Thoracic aorta (tissue), 2 donors: ENCODE measurements around the gene PTGES2. TPM values are rescaled to one million over a fixed set of nuclear protein-coding genes. Genes with fewer than 3 reads are reported as not detected.
A peak's percentile ranks its signal among the peaks of the same experiment; 100 is the strongest.

ENCODE experiments used
- ATAC-seq: fragments of 150-250 bp; one replicate; pipeline ENCODE4 v1.8.0; 2017; ENCODE audit warnings: low read depth; ENCODE audit not compliant: insufficient number of reproducible peaks, low FRiP score
- DNase-seq: peaks from one replicate; pipeline ENCODE4 v3.0.0-alpha.2; 2020; ENCODE audit warnings: low spot score
- H3K27ac ChIP-seq, 2 donors: fragments of 200-600 bp; sonication (generic); 1 replicate in 1 of 2; 2 replicates in 1 of 2; pipeline ENCODE4 v1.5.1; 2016; ENCODE audit warnings: mild to moderate bottlenecking in 2 of 2, moderate library complexity in 2 of 2
- H3K27me3 ChIP-seq: fragments of 200-600 bp; sonication (generic); replicated peaks from 2 replicates; pipeline ENCODE4 v1.6.0; 2016; ENCODE audit warnings: mild to moderate bottlenecking; ENCODE audit not compliant: insufficient read depth
- H3K36me3 ChIP-seq: fragments of 200-600 bp; sonication (generic); one replicate; pipeline ENCODE4 v1.5.1; 2016
- H3K4me1 ChIP-seq, 2 donors: fragments of 200-600 bp; sonication (generic); 1 replicate in 1 of 2; 2 replicates in 1 of 2; pipeline versions ENCODE4 v1.5.1 to v1.6.0; 2016; ENCODE audit warnings: low read depth in 2 of 2, mild to moderate bottlenecking in 1 of 2; ENCODE audit not compliant: control insufficient read depth in 1 of 2
- H3K4me3 ChIP-seq: fragments of 200-600 bp; sonication (generic); 2 replicates; pipeline ENCODE4 v1.5.1; 2016; ENCODE audit warnings: mild to moderate bottlenecking
- H3K9me3 ChIP-seq: fragments of 200-600 bp; sonication (generic); 2 replicates; pipeline ENCODE4 v1.5.1; 2016
- CTCF ChIP-seq: fragments of 200-600 bp; sonication (generic); IDR thresholded peaks from one replicate; pipeline ENCODE4 v1.5.1; 2019; ENCODE audit warnings: antibody characterized with exemption
- total RNA-seq, 2 donors: library from RNA; depleted of rRNA; stranded (reverse); fragments of >200 nt; gene quantifications; one replicate each; pipeline versions ENCODE4 v1.1.0 to v1.2.3, GENCODE V29; 2016

The PTGES2 gene
- total RNA-seq, 2 donors from 2014 or later = 57.9 to 66.0 TPM

GRCh38 chr9:128094166-128094949 lies 33.2 kb downstream of the PTGES2 start:
- Histone ChIP-seq H3K9me3 (no peaks in the 10 kb centered on the region), H3K4me1 (peaks cover 33 to 72% of the 10 kb centered on the region in 2 donors), H3K4me3 (peak overlapping the region; percentile 61), H3K36me3 (no peaks in the 10 kb centered on the region), H3K27ac (peak overlapping the region; percentile 88 to 94), H3K27me3 (no peaks in the 10 kb centered on the region)
- TF ChIP-seq CTCF = no peak
- DNase-seq (peak; percentile 91), ATAC-seq (peak; percentile 75)

- H3K4me1 ChIP-seq = peaks cover 30 to 63% of the 10 kb centered on the region in 2 donors
- peak overlapping the region; percentile 88 to 94 for H3K27ac ChIP-seq
- no peak for ATAC-seq
- H3K36me3 ChIP-seq = no peaks in the 10 kb centered on the region
- H3K9me3 ChIP-seq = no peaks in the 10 kb centered on the region
- no peak for TF ChIP-seq CTCF
- H3K27me3 ChIP-seq = no peaks in the 10 kb centered on the region
- H3K4me3 ChIP-seq = no peak overlapping the region
- no peak for DNase-seq
Observed at GRCh38 chr9:128093011-128093410, 34.5 kb downstream of the PTGES2 start.

GRCh38 chr9:128092199-128092977 lies 35.1 kb downstream of the PTGES2 start:
- peaks cover 28 to 57% of the 10 kb centered on the region in 2 donors for H3K4me1 ChIP-seq
- no peaks in the 10 kb centered on the region for H3K9me3 ChIP-seq
- no peak overlapping the region for H3K4me3 ChIP-seq
- no peak for DNase-seq
- no peak for TF ChIP-seq CTCF
- ATAC-seq = no peak
- H3K27me3 ChIP-seq = no peaks in the 10 kb centered on the region
- no peaks in the 10 kb centered on the region for H3K36me3 ChIP-seq
- peak overlapping the region; percentile 88 to 94 for H3K27ac ChIP-seq

DNA sequence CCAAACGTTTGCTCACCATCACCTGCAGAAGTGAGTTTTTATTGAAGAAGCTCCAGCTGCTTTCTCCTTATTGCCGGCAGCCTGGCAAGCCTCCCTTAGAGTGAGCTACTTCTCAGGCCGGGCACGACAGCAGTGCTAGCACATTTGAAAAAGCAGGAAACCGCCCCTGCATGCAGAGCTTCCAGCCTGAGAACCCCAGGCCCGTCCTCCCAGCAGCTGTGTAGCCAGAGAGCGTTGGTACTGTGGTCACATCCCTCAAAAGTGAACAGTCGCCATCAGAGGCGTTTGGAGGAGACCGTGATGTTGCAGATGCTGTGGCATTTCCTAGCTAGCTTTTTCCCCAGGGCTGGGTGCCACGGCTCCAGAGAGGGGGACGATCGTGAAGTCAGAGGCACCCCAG lies 36.0 kb downstream of the PTGES2 start:
- no peaks in the 10 kb centered on the region for H3K27me3 ChIP-seq
- ATAC-seq = no peak
- H3K9me3 ChIP-seq = no peaks in the 10 kb centered on the region
- TF ChIP-seq CTCF = no peak
- peak overlapping the region; percentile 39 for H3K4me3 ChIP-seq
- peaks cover 27 to 50% of the 10 kb centered on the region in 2 donors for H3K4me1 ChIP-seq
- H3K36me3 ChIP-seq = no peaks in the 10 kb centered on the region
- peak overlapping the region; percentile 88 to 94 for H3K27ac ChIP-seq
- DNase-seq = no peak

DNA sequence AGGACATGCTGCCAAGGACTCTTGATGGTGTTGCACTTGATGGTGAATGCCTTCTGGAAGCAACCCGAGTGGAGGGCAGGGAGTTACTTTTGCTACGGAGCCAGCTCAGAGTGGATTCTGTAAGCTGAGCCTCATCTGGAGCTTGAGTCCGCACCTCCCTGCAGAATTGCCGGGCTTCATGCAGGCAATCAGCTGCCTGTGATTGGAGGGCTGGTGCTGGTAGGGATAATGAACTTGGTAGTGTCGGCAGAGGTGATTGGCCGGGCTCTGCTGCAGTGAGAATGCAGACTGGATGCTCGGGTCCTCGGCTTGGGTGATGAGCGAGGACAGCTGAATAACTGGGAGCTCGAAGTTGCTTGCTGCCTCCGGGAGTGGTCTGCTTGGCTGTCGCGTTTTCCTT lies 36.4 kb downstream of the PTGES2 start:
- H3K27ac ChIP-seq = peak overlapping the region; percentile 19 to 94
- ATAC-seq (no peak), DNase-seq (no peak)
- peaks cover 27 to 50% of the 10 kb centered on the region in 2 donors for H3K4me1 ChIP-seq
- no peak for TF ChIP-seq CTCF
- no peaks in the 10 kb centered on the region for H3K36me3 ChIP-seq
- H3K4me3 ChIP-seq = peak overlapping the region; percentile 39
- no peaks in the 10 kb centered on the region for H3K9me3 ChIP-seq
- no peaks in the 10 kb centered on the region for H3K27me3 ChIP-seq
